Parathyroid adenoma (tissue), 2 donors: ENCODE results near the gene ADO.

Experiments used
- H2AFZ ChIP-seq: fragments of 300-600 bp; sonication (generic); one replicate; pipeline ENCODE4 v1.7.0; 2017; ENCODE audit warnings: antibody characterized with exemption, mild to moderate bottlenecking
- H3K27ac ChIP-seq: fragments of 300-600 bp; sonication (generic); one replicate; pipeline ENCODE4 v1.7.0; 2017
- H3K27me3 ChIP-seq: fragments of 300-600 bp; sonication (generic); one replicate; pipeline ENCODE4 v1.7.0; 2017; ENCODE audit warnings: low read length; ENCODE audit not compliant: control insufficient read depth, insufficient read depth
- H3K36me3 ChIP-seq: fragments of 300-600 bp; sonication (generic); one replicate; pipeline ENCODE4 v1.7.0; 2017; ENCODE audit warnings: low read length; ENCODE audit not compliant: control insufficient read depth, insufficient read depth
- H3K4me1 ChIP-seq: fragments of 300-600 bp; sonication (generic); one replicate; pipeline ENCODE4 v1.7.0; 2017; ENCODE audit warnings: control low read depth
- H3K4me2 ChIP-seq: fragments of 300-600 bp; sonication (generic); one replicate; pipeline ENCODE4 v1.7.0; 2017; ENCODE audit warnings: low read length
- H3K4me3 ChIP-seq: fragments of 300-600 bp; sonication (generic); one replicate; pipeline ENCODE4 v1.7.0; 2017; ENCODE audit warnings: low read depth, low read length
- H3K79me2 ChIP-seq: fragments of 300-600 bp; sonication (generic); one replicate; pipeline ENCODE4 v1.7.0; 2017; ENCODE audit warnings: control low read depth
- H3K9ac ChIP-seq: fragments of 300-600 bp; sonication (generic); one replicate; pipeline ENCODE4 v1.7.0; 2017; ENCODE audit warnings: mild to moderate bottlenecking
- H3K9me3 ChIP-seq: fragments of 300-600 bp; sonication (generic); one replicate; pipeline ENCODE4 v1.7.0; 2017; ENCODE audit warnings: low read length; ENCODE audit not compliant: control insufficient read depth
- CTCF ChIP-seq: fragments of 300-600 bp; sonication (generic); IDR thresholded peaks from one replicate; pipeline ENCODE4 v1.7.0; 2017; ENCODE audit warnings: antibody characterized with exemption, mild to moderate bottlenecking
- donor health status: primary hyperparathyroidism.

The ADO gene

DNA sequence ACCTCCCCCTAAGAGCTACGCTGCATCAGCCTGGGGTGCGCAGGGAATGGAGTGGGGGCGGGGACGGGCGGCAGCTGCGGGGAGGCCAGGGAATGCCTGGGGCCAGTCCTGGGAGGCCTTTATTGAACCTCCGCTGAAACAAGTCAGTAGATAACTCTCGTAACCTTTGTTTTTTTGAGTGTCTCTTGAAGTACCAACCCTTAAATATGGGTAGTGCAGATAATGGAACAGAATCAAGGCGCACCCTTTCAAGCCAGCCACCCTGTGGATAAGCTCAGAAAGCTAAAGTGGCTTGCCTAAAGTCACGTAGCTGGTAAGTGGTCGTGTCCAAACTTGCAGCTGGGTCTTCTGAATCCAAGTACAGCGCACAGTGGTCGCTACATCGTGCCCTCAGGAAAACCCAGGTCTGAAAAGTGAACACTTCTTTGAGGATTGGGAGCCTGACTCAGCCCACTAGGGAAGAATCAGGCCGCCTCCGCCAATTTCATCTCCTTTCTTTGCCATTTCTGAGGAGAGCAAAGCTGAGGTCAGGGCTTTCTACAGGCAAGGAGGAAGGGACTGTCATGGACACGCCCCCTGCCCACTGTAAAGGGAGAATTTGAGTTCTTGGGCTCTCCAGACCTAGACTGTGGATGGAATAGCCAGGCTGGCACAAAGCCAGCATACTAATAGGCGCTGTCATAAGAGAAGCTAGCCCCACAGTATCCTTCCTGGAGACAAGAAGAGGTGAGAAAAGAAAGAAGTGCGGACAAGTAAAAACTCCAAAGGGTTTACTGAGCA lies 14.8 kb downstream of the ADO start:
- Histone ChIP-seq H3K4me2 (peak overlapping the region; percentile 19), H3K9me3 (no peaks in the 10 kb centered on the region), H3K27ac (no peak overlapping the region), H3K79me2 (no peaks in the 10 kb centered on the region), H3K9ac (no peak overlapping the region), H3K27me3 (peaks cover 4% of the 10 kb centered on the region), H3K4me3 (no peak overlapping the region), H2AFZ (no peak overlapping the region), H3K36me3 (no peaks in the 10 kb centered on the region), H3K4me1 (peaks cover 7% of the 10 kb centered on the region)
- no peak for TF ChIP-seq CTCF

DNA sequence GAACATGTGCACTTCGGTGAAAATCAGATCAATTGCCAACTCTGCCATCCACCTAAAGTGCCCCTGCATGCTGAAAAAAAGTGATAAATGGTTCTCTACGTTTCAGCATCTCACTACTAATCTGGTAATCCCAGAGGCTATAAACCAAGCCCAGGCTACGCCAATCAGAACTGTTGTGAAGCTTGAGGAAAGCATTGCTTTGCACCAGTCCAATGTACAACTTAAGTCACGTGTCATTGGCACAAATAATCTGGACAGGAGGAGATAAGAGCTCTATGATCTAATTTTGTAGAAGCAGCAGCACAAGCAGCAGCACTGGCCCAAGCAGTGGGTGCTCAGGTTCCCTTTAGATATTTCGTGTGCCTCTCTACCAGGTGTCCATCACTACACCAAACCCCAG lies 16.1 kb downstream of the ADO start:
- no peak for TF ChIP-seq CTCF
- Histone ChIP-seq H3K4me3 (no peak overlapping the region), H3K27me3 (peaks cover 1% of the 10 kb centered on the region), H3K4me2 (no peak overlapping the region), H3K36me3 (no peaks in the 10 kb centered on the region), H2AFZ (no peak overlapping the region), H3K9me3 (no peaks in the 10 kb centered on the region), H3K9ac (no peak overlapping the region), H3K27ac (no peak overlapping the region), H3K4me1 (peaks cover 7% of the 10 kb centered on the region), H3K79me2 (no peaks in the 10 kb centered on the region)

GRCh38 chr10:62826273-62826672 lies 21.8 kb downstream of the ADO start:
- Histone ChIP-seq H3K4me1 (no peaks in the 10 kb centered on the region), H3K9me3 (no peaks in the 10 kb centered on the region), H3K79me2 (no peaks in the 10 kb centered on the region), H3K9ac (no peak overlapping the region), H2AFZ (no peak overlapping the region), H3K4me2 (no peak overlapping the region), H3K4me3 (no peak overlapping the region), H3K36me3 (no peaks in the 10 kb centered on the region), H3K27me3 (no peaks in the 10 kb centered on the region), H3K27ac (no peak overlapping the region)
- TF ChIP-seq CTCF: no peak

DNA sequence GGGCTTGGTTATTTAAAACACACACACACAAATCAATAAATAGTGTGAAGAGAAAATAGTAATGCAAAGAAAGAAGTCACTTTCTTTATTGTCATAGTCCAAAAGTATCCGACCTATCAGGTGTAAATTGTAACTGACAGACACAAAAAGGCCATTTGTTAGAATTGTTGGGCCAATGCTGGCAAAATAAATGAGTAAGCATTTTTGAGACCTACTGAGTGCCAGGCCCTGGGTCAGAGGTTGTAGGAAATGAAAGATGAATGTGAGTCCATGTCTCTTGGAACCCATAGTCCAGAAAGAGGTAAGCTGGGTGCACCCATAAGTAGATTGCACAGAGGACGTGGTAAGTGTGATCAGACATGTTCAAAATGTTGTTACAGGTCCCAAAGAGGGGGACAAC lies 25.1 kb downstream of the ADO start:
- Histone ChIP-seq H2AFZ (no peak overlapping the region), H3K9ac (no peak overlapping the region), H3K4me1 (no peaks in the 10 kb centered on the region), H3K36me3 (no peaks in the 10 kb centered on the region), H3K27ac (no peak overlapping the region), H3K4me3 (no peak overlapping the region), H3K27me3 (no peaks in the 10 kb centered on the region), H3K9me3 (no peaks in the 10 kb centered on the region), H3K79me2 (no peaks in the 10 kb centered on the region), H3K4me2 (no peak overlapping the region)
- no peak for TF ChIP-seq CTCF

DNA sequence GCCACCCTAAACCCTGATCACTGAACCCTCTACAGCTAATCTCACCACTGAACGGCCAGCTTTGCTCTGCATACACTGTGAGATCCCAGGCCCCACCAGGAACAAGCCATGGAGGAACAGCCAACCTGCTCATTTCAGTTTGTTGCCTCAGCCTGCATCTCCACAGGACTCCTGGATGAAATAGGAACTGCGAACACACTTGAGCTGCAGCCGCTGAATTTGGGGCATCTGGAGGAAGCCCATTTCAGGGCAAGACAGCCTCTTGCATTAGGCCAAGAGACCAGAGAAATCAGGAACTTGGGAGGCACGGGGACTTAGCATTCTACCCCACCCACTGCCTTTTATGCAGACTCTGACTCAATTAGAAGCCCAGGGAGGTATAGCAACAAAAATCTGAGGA lies 26.2 kb downstream of the ADO start:
- no peak for TF ChIP-seq CTCF
- H3K9me3 ChIP-seq: no peaks in the 10 kb centered on the region
- no peak overlapping the region for H3K4me3 ChIP-seq
- H3K4me2 ChIP-seq: no peak overlapping the region
- no peaks in the 10 kb centered on the region for H3K27me3 ChIP-seq
- no peaks in the 10 kb centered on the region for H3K4me1 ChIP-seq
- H3K36me3 ChIP-seq: no peaks in the 10 kb centered on the region
- H2AFZ ChIP-seq: no peak overlapping the region
- H3K79me2 ChIP-seq: no peaks in the 10 kb centered on the region
- no peak overlapping the region for H3K9ac ChIP-seq
- H3K27ac ChIP-seq: no peak overlapping the region
